ES-I3 (cell line): Measurements from ENCODE around the gene MYNN.
"Not testable (repeated sequence)": the region's sequence is repeated elsewhere in the genome, so short reads cannot be mapped to it uniquely, and the experiment has no call there.

Experiments
- H3K36me3 ChIP-seq: 2 replicates; pipeline ENCODE4 v1.6.1; 2013; ENCODE audit warnings: mild to moderate bottlenecking, low read length, control low read depth, moderate library complexity; ENCODE audit not compliant: insufficient read depth
- H3K4me1 ChIP-seq: 2 replicates; pipeline ENCODE4 v1.6.1; 2013; ENCODE audit warnings: mild to moderate bottlenecking, control low read depth, low read length; ENCODE audit not compliant: insufficient read depth
- H3K9ac ChIP-seq: 2 replicates; pipeline ENCODE4 v1.6.1; 2013; ENCODE audit warnings: low read depth, mild to moderate bottlenecking, low read length, moderate library complexity
- H3K9me3 ChIP-seq: 2 replicates; pipeline ENCODE4 v1.6.1; 2013; ENCODE audit warnings: mild to moderate bottlenecking, low read length, moderate library complexity; ENCODE audit not compliant: control insufficient read depth, insufficient read depth

Gene MYNN

GRCh38 chr3:169772897-169773816 lies at the start of gene MYNN:
Gene MYNN (plus strand): TSS chr3:169773396. CDS start chr3:169774296, 900 bp downstream.
- Histone ChIP-seq H3K4me1 (peaks cover 6% of the 10 kb centered on the region; the same call in 1 of the 2 replicates), H3K36me3 (peaks cover 12% of the 10 kb centered on the region; the same call in 1 of the 2 replicates), H3K9me3 (no peaks in the 10 kb centered on the region), H3K9ac (peak within 1 kb of the TSS; percentile 83)

- not testable (repeated sequence) for H3K36me3 ChIP-seq, H3K4me1 ChIP-seq, H3K9ac ChIP-seq, H3K9me3 ChIP-seq
Measured at GRCh38 chr3:169731857-169732256, 41.3 kb upstream of the MYNN start.

GRCh38 chr3:169739067-169739466 lies 34.1 kb upstream of the MYNN start:
- Histone ChIP-seq H3K9ac (no peak overlapping the region), H3K4me1 (0 out of 2 replicates have a peak, but pooled peaks cover 2% of the 10 kb centered on the region), H3K36me3 (no peaks in the 10 kb centered on the region), H3K9me3 (peaks cover 4% of the 10 kb centered on the region; the same call in 1 of the 2 replicates)

- H3K9me3 ChIP-seq: no peaks in the 10 kb centered on the region
- H3K4me1 ChIP-seq: 0 out of 2 replicates have a peak, but pooled peaks cover 1% of the 10 kb centered on the region
- H3K9ac ChIP-seq: no peak overlapping the region
- H3K36me3 ChIP-seq: no peaks in the 10 kb centered on the region
Measured at GRCh38 chr3:169744366-169745054, 28.7 kb upstream of the MYNN start.

- Histone ChIP-seq H3K4me1 (peaks cover 4% of the 10 kb centered on the region; the same call in 1 of the 2 replicates), H3K36me3 (no peaks in the 10 kb centered on the region), H3K9ac (no peak overlapping the region), H3K9me3 (no peaks in the 10 kb centered on the region)
Measured at GRCh38 chr3:169746924-169747323, 26.3 kb upstream of the MYNN start.

- peaks cover 4% of the 10 kb centered on the region; the same call in 1 of the 2 replicates for H3K4me1 ChIP-seq
- no peak overlapping the region for H3K9ac ChIP-seq
- H3K9me3 ChIP-seq: no peaks in the 10 kb centered on the region
- no peaks in the 10 kb centered on the region for H3K36me3 ChIP-seq
Measured at GRCh38 chr3:169748670-169749069, 24.5 kb upstream of the MYNN start.

- H3K36me3 ChIP-seq: no peaks in the 10 kb centered on the region
- H3K9ac ChIP-seq: no peak overlapping the region
- H3K4me1 ChIP-seq: peaks cover 10% of the 10 kb centered on the region
- H3K9me3 ChIP-seq: no peaks in the 10 kb centered on the region
Measured at GRCh38 chr3:169750665-169751064, 22.5 kb upstream of the MYNN start.

- Histone ChIP-seq H3K9me3 (no peaks in the 10 kb centered on the region), H3K4me1 (peaks cover 10% of the 10 kb centered on the region), H3K36me3 (no peaks in the 10 kb centered on the region), H3K9ac (no peak overlapping the region)
Measured at GRCh38 chr3:169751875-169752274, 21.3 kb upstream of the MYNN start.

- H3K36me3 ChIP-seq: no peaks in the 10 kb centered on the region
- no peaks in the 10 kb centered on the region for H3K9me3 ChIP-seq
- H3K4me1 ChIP-seq: peaks cover 10% of the 10 kb centered on the region
- H3K9ac ChIP-seq: no peak overlapping the region
Measured at GRCh38 chr3:169754711-169755110, 18.5 kb upstream of the MYNN start.

- H3K9me3 ChIP-seq: peaks cover 3% of the 10 kb centered on the region; the same call in 1 of the 2 replicates
- H3K9ac ChIP-seq: no peak overlapping the region
- peaks cover 10% of the 10 kb centered on the region for H3K4me1 ChIP-seq
- H3K36me3 ChIP-seq: no peaks in the 10 kb centered on the region
Measured at GRCh38 chr3:169755488-169755887, 17.7 kb upstream of the MYNN start.

- Histone ChIP-seq H3K9me3 (peaks cover 4% of the 10 kb centered on the region; the same call in 1 of the 2 replicates), H3K4me1 (peaks cover 7% of the 10 kb centered on the region; the same call in 1 of the 2 replicates), H3K36me3 (no peaks in the 10 kb centered on the region), H3K9ac (no peak overlapping the region)
Measured at GRCh38 chr3:169758359-169758994, 14.7 kb upstream of the MYNN start.

GRCh38 chr3:169759256-169759655 lies 13.9 kb upstream of the MYNN start:
- Histone ChIP-seq H3K4me1 (peaks cover 7% of the 10 kb centered on the region; the same call in 1 of the 2 replicates), H3K9me3 (peaks cover 4% of the 10 kb centered on the region; the same call in 1 of the 2 replicates), H3K9ac (no peak overlapping the region), H3K36me3 (no peaks in the 10 kb centered on the region)

GRCh38 chr3:169760479-169760878 lies 12.7 kb upstream of the MYNN start:
- H3K36me3 ChIP-seq: no peaks in the 10 kb centered on the region
- no peak overlapping the region for H3K9ac ChIP-seq
- peaks cover 4% of the 10 kb centered on the region; the same call in 1 of the 2 replicates for H3K9me3 ChIP-seq
- H3K4me1 ChIP-seq: no peaks in the 10 kb centered on the region

GRCh38 chr3:169764312-169764881 lies 8.8 kb upstream of the MYNN start:
- peaks cover 4% of the 10 kb centered on the region for H3K9me3 ChIP-seq
- H3K4me1 ChIP-seq: no peaks in the 10 kb centered on the region

More at GRCh38 chr3:169764312-169764881, 8.8 kb upstream of the MYNN start:
- H3K36me3 ChIP-seq: no peaks in the 10 kb centered on the region
- peak overlapping the region; percentile 97 for H3K9ac ChIP-seq
